HG03558 (cell line): Measurements from ENCODE around the gene ZFYVE28.

ENCODE experiments used
- ATAC-seq: cut with Tn5 transposase; IDR thresholded peaks from one replicate; pipeline ENCODE4 v1.9.1; 2021; ENCODE audit warnings: moderate number of reproducible peaks; ENCODE audit not compliant: unreplicated experiment; ENCODE audit errors: extremely low read depth

ZFYVE28 gene

DNA sequence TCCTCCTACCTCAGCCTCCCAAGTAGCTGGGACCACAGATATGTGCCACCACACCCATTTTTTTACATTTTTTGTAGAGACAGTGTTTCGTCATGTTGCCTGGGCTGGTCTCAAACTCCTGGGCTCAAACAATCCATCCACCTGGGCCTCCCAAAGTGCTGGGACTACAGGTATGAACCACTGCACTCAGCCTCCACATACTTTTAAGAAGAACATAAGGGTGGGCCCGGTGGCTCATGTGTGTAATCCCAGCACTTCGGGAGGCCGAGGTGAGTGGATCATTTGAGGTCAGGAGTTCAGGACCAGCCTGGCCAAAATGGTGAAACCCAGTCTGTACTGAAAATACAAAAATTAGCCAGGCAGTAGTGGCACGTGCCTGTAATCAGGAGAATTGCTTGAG is 105.1 kb downstream of the ZFYVE28 start:
- no peak for ATAC-seq

DNA sequence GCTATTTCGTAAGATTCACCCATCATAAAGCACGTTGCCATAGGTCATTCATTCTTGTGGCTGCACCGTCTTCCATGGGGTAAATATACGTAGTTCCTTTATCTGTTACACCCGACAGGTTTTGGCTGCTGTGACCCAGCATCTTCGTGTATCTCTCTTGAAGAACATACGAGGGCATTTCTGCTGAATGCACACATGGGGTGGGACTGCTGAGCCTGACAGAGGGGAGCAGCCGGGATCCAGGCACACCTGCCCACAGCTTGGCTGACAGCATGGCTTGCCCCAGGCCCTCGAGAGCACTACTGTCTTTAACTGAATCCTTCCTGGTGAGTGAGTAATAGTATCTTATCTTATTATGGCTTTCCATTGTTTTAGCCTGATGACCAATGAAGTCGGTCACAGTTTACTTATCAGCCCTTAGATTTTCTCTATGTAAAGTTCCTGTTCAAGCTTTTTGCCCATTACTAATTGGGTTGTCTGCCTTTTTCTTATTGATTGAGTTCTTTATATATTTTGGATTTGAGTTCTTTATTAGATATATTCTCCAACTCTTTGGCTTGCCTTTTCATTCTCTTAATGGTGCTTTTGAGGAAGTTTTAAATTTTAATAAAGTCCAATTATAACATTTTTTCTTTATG is 111.6 kb downstream of the ZFYVE28 start:
- no peak for ATAC-seq

DNA sequence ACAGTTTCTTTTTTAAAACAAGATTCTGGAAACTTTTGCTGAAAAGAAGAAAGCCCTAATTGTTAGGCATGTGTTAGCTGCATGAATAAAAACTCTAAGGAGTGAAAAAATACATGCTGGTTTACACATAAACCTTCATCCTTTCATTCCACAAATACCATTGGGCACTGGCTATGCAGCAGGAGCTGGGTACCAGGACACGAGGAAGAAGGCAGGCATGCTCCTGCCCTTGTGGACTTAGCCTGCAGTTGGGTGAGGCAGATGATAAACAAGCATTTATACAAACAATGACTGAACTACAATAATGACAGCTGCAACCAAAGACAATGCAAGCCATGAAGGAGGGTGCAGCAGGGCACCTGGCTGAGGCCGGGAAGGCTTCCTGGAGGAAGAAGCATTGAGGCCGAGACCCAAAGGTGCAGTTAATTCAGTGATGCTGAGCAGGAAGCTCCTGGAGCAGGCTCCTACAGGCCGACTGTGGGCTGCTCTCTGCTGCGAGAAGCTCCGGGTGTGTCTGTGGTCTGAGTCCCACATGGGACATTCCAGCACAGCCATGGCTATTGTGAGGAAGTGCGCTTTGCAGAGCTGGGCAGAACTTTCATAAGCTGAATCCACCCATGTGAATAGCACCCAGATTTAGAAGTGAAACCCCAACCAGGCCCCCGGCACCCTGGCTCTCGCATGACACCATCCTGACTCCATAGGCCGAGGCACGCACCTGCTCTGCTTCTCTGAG is 112.5 kb downstream of the ZFYVE28 start:
- ATAC-seq, result no peak

DNA sequence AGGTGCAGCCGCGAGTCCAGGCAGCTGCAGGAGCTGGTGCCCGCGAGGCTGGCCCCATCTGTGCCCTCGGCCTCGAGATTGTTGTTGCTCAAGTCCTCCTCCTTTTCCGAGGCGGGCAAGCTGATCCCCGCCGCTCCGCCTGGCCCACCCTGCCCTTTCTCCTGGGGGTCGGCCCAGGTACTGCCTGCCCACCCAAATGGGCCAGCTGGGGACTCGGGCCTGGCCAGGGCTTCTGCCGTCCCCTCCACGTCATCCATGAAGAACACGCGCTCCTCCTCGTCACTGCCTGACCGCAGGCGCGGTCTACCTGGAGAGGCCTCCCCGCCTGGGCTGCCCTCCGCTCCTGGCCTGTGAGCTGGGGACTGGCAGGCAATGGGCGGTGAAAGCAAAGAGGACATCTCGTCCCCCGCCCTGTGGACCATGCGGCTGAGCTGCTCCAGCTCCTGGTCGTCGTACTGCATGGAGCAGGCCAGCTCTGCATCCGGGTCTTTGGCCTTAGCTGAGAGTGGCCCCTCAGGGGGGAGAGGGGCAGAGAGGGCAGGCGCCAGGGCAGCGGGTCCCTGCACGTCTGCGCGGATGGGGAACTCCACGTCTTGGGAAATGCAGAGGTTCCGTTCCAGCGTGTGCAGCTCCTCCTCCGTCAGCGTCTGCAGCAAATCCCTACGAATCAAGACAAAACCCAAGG is 113.4 kb downstream of the ZFYVE28 start:
- no peak for ATAC-seq

DNA sequence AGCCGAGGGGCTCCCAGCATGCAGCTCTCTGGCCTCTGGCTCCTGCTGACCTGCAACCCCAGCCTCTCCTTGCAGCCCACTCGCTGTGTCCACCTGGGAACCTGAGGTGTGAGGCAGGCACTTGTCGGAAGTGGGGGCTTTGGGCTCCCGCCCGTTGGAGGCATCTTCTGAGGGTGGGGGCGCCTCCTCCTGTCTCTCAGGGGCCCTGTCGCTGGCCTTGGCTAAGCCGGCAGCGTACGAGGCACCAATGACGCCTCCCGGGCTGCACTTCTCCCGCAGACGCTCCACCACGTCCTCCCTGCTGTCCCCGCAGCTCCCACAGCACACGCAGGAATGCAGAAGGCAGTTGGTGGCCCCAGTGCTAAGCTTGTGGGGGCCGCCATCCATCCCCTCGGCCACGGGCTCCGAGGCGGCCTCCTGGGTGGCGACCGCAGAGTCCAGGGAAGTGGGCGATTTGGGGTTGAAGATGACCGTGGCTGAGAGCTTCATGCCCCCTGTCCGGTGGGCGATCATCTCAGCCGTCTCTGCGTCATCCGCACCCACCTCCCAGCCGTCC is 114.0 kb downstream of the ZFYVE28 start:
- no peak for ATAC-seq

DNA sequence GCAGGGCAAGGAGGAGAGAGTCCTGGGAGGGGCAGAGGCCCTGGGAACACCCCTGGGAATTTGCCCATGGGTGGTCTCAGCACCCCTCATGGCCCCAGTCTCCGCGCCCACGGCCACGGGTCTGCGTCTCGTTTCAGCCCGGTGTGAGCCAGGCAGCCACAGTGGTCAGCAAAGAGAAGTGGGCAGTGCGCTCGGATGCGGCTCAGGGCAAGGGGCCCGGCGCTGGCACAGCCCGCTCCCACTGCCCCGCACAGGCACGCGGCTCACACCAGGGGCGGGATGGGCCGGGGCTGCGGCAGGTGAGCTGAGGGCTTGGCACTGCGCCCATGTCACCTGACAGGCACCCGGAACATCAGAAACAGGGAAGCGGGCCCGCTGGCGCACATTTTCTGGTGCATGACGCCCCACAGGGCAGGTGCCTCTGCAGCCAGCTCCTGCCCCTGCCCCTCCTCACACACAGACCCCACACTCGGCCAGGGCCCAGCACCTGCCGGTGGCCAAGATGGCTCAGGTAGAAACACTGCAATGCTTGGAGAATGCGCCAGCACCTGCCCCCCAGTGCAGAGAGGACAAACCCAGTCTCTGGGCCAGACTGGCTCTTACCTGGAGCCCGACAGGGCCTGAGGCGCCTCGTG is 114.6 kb downstream of the ZFYVE28 start:
- no peak for ATAC-seq

DNA sequence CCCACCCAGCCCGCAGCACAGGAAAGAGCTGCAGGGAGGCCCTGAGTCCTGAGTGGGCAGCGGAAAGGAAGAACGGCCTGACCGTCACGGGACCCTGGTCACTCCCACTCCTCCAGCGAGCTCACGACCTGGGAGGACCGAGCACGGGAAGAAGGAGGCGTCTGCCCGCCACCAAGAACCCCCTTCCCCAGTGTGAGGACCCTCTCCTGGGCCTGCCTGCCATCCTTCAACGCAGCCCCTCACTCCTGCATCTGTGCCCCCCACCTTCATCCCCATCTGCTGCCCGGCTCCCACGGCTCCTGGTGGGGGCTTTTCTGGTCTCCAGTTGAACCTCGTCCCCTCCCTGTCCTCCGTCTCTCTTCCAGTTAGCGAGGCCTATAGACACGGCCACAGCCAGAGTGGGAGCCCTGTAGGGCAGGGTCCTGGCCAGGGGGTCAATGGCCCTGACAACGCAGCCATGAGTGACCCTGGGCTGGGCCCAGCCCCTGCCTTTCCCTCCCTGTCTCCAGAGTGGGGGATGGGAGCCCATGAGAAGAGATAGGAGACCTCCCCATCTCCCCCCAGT is 115.2 kb downstream of the ZFYVE28 start:
- ATAC-seq, result no peak

DNA sequence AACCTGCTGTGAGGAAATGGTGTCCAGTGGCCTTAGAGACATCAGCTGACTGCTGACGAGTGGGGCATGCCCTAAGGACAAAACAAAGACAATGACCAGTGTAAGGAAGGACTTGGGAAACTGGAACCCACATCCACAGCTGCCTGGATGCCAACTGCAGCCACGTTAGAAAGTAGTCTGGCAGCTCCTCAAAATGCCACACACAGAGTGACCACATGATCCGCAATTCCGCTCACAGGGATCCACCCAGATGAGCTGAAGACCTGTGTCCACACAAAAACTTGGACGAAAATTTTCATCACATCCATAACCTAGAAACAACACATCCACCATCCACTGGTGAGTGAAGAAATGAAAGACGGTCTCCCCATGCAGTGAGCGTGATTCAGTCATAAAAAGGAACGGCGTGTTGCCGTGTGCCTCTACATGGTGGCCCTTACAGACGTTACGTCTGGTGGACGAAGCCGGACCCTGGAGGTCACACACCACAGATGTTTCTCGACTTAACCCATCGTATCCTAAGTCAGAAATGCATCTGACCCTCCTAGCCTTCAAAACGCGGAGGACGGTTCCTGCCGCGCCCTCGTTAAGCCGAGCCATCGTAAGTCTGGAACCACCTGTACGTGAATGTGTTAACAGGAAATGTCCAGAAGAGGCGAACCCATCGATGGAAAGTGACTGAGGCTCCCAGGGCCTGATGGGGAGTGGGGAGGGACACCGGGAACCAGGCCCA is 115.9 kb downstream of the ZFYVE28 start:
- no peak for ATAC-seq

DNA sequence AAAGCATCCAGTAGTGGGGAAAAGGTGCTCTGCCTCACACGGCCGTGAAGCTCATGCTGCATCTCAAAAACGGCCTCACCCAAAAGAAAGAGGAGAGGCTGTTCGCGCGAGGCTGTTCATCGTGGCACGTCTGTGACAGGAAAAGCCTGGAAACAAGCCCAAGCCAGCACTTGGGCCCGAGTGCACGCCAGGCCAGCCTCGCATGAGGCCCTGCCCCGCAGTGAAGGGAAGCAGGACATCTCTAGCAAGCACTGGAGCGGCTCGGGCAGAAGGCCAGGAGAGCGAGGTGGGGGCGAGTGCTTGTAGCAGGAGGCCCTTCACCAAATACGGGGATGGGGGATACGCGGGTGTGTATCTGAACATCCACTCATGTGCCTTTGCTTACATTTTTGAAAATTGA is 116.6 kb downstream of the ZFYVE28 start:
- no peak for ATAC-seq

DNA sequence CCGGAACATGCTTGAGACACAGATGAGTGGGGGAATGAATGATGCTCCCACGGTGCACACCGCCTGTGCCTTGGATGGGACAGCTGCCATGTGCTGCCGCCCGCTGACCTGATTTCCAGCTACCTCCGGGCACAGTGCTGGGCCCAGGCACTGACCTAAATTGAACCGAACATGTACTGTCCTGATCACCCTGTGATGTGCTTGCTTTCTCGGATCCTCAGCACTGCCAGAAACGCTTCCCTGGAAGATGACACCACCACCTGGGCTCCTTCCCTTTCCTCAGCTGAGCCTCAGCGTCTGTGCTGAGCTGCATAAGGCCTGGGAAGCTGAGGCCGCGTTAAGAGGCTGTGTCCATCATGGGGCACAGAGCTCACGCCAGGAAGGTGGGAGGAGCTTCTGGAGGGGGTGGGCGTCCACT is 117.2 kb downstream of the ZFYVE28 start:
- ATAC-seq, result no peak

DNA sequence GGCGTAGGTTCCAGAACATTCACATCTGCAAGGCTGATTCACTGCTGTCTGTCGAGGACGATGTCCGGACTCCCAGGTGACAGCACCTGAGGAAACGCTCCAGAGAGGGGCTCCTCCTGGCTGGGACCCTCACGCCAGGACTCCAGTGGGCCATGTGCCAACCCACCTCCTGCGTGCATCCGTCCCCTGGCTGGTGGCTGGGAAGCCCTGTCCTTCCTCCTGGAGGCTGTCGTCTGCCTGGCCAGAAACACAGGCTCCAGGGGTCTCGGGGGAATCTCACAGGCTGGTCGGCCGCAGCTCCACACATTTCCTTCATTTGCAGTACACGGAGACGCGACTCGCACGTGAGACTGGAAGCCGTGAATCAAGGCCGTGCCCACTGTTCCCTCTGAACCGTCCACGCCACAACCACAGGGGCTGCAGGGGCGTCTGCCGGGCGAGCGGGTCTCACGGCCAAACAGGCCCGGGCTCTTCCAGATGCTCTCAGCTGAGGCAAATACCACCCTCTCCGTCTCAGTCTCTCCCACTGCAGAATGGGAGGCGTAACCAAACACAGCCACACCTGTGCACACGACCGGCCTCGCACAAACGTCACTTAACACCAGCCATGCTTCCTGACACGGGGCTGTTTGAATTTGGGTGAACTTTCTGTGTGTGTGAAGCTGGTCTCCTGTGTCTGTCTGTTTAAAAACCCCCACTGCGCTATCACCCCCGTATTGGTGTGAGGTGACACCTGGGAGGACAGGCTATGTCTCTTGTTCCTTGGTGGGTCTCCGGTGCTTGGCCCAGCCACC is 117.8 kb downstream of the ZFYVE28 start:
- ATAC-seq, result no peak

DNA sequence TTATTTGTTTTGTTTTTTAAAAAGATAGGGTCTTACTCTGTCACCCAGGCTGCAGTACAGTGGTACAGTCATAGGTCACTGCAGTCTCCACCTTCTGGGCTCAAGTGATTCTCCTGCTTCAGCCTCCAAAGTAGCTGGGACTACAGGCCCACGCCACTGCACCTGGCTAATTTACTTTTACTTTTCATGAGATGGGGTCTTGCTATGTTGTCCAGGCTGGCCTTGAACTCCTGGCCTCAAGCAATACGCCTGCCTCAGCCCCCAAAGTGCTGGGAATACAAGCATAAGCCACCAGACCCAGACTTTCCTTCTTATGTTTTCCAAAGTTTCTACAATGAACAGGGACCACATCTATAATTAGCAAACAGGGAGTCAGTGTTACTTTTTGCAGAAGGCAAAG is 118.7 kb downstream of the ZFYVE28 start:
- ATAC-seq, result no peak

DNA sequence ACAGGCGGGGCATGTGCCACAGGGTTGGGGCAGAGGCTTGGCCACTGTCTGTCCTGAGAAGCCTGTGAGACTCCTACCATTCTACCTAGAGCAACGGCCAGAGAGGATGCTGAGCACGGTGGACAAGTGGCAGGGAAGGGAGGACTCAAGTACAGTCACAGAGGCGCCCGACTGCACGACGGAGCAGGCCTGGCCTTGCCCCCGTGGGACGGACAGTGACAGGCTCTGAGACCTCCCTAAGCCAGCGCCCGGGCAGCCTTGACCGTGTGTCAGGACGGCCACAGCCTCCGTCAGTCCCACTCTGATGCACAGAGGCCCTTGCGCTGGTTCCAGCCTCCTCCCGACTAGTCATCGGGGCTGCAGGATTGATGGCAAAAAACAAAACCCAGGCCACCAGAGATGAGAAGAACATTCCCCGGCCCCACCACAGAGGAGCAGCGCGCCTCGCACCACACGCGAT is 119.9 kb downstream of the ZFYVE28 start:
- no peak for ATAC-seq

DNA sequence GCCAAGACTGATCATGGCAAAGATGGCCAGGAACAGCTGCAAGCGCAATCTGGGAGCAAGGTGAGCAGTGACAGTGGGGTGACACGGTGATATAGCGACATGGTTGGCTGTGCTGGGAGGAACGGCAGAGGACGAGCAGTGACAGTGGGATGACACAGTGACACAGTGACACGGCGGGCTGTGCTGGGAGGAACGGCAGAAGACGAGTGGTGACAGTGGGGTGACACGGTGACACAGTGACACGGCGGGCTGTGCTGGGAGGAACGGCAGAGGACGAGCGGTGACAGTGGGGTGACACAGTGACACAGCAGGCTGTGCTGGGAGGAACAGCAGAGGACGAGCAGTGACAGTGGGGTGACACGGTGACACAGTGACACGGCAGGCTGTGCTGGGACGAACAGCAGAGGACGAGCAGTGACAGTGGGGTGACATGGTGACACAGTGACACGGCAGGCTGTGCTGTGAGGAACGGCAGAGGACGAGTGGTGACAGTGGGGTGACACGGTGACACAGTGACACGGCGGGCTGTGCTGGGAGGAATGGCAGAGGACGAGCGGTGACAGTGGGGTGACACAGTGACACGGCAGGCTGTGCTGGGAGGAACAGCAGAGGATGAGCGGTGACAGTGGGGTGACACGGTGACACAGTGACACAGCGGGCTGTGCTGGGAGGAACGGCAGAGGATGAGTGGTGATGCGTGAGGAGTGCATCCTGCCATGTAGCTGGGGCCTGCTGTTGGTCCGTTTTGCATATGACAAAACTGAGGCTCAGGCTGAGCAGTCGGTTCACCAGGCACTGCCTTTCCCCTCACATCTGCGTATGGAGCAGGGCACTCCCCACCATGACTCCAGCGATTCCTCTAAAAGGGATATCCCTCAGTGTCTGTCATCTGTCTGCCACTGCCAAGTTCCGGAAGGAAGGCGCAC is 120.6 kb downstream of the ZFYVE28 start:
- no peak for ATAC-seq

DNA sequence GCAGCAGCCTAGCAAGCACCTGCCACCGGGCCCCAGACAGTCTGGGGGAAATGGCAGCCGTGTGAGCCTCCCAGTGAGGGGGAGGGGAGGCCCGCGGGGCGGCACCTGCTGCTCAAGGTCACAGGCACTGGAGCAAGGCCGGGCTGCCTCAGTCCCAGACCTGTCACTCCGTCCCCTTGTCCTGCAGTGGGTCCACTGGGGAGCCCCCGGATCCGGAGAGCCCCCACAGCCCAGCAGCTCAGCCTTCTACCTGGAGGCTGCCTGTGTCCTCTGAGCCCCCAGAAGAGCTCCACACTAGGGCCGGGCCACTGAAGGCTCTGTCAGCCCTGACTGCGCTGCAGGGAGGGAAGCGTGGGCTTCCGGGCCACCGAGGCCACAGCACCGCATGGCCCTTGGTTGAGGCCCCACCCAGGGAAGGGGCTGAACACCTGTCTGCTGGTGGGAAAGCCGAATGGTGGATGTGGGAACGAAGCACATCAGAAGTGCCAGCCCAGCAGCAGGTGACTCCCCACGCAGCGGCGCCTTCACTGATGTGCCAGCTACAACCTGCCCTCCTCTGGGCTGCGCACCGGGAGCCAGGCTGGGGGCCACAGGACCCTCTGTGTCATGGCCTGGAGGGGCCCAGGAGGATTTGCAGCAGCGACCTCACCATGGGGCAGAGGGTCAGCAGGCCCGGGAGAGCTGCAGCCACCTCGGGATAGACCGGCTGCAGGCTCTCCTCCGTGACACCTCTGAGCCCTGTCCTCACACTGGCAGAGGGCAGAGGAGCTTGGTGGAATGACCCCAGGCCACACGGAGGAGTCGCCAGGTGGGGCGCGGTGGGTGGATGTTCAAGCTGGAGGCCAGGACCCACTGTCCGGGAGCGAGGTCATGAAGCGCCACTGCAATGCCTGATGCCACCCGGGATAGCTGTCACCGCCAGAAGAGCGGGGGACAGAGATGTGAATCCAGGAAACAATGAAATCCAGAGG is 121.5 kb downstream of the ZFYVE28 start:
- ATAC-seq, result no peak

DNA sequence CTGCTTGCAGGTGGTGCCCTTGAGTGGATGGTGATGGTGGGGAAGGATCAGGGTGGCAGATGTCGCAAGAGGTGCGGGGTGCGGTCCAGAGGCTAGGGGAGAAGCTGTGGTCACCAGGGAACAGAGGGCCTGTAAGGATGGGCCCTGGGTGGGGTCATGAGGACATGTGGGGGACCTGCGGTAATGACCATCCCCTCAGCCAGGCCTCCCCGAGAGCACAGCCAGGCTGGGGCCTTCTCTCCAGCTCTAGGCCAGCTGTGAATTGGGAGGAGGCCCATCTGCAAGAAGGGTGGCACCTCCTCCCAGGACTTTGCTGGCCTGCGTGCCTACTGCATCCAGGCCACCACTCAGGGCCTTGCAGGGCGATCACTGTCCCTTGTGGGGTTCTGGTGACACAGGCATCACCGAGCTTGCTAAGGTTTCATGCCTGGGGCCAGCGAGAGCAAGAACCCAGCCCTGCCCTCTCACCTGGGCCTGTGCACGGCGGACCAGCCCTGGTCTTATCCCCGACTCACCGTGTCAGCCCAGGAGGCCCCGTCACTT is 122.5 kb downstream of the ZFYVE28 start:
- ATAC-seq, result no peak
